ENCODE data around the gene DCPS.

GRCh38 chr11:126387857-126388256 lies 84.0 kb downstream of the DCPS start:
- TF ChIP-seq CTCF (conservative IDR thresholded peaks at IDR 0.05 in 1 of 2, IDR thresholded peaks at IDR 0.05 in 1 of 2; ENCODE audit: extremely low read depth in 1 of 2, insufficient read depth in 1 of 2, low read depth in 1 of 2, low read length in 2 of 2) (no peak), EZH2 (IDR thresholded peaks at IDR 0.05; ENCODE audit: borderline replicate concordance, low read length) (no peak)

All from mammary epithelial cell (primary cell).